ENCODE data around the gene MPP2. TPM values are rescaled to one million over a fixed set of nuclear protein-coding genes. Genes with fewer than 3 reads are reported as not detected.
"Not testable (repeated sequence)": the region's sequence is repeated elsewhere in the genome, so short reads cannot be mapped to it uniquely, and the experiment has no call there.

Gene MPP2
- polyA plus RNA-seq, 1 donor from 2014 or later = 25.5 TPM

GRCh38 chr17:43871946-43872690 is 35.2 kb downstream of the MPP2 start:
- TF ChIP-seq MXI1 (conservative IDR thresholded peaks at IDR 0.05; ENCODE audit: poor library complexity, severe bottlenecking) (no peak), EZH2 (IDR thresholded peaks at IDR 0.05; ENCODE audit: borderline replicate concordance, insufficient read depth, low read length, poor library complexity, severe bottlenecking) (no peak), RAD21 (conservative IDR thresholded peaks at IDR 0.05) (no peak), SMC3 (conservative IDR thresholded peaks at IDR 0.05; ENCODE audit: poor library complexity) (no peak), EP300 (conservative IDR thresholded peaks at IDR 0.05; ENCODE audit: poor library complexity, severe bottlenecking) (no peak), TAF1 (IDR thresholded peaks at IDR 0.05; ENCODE audit: low read depth) (no peak), CTCF (IDR thresholded peaks at IDR 0.05; ENCODE audit: poor library complexity, severe bottlenecking) (no peak), POLR2AphosphoS5 (IDR thresholded peaks at IDR 0.05) (no peak)
- TF ChIP-seq, protein P1, sequence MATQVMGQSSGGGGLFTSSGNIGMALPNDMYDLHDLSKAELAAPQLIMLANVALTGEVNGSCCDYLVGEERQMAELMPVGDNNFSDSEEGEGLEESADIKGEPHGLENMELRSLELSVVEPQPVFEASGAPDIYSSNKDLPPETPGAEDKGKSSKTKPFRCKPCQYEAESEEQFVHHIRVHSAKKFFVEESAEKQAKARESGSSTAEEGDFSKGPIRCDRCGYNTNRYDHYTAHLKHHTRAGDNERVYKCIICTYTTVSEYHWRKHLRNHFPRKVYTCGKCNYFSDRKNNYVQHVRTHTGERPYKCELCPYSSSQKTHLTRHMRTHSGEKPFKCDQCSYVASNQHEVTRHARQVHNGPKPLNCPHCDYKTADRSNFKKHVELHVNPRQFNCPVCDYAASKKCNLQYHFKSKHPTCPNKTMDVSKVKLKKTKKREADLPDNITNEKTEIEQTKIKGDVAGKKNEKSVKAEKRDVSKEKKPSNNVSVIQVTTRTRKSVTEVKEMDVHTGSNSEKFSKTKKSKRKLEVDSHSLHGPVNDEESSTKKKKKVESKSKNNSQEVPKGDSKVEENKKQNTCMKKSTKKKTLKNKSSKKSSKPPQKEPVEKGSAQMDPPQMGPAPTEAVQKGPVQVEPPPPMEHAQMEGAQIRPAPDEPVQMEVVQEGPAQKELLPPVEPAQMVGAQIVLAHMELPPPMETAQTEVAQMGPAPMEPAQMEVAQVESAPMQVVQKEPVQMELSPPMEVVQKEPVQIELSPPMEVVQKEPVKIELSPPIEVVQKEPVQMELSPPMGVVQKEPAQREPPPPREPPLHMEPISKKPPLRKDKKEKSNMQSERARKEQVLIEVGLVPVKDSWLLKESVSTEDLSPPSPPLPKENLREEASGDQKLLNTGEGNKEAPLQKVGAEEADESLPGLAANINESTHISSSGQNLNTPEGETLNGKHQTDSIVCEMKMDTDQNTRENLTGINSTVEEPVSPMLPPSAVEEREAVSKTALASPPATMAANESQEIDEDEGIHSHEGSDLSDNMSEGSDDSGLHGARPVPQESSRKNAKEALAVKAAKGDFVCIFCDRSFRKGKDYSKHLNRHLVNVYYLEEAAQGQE (IDR thresholded peaks at IDR 0.05; ENCODE audit: borderline replicate concordance) = no peak
- no peak overlapping the region for H3K9ac ChIP-seq (ENCODE audit: low read length)
- H3K27ac ChIP-seq (ENCODE audit: low read length) = no peak overlapping the region
- no peaks in the 10 kb centered on the region for H3K36me3 ChIP-seq (ENCODE audit: insufficient read depth, low read length)
- no peak overlapping the region for H3K4me3 ChIP-seq (ENCODE audit: low read length)
- H3K9me2 ChIP-seq (ENCODE audit: insufficient read depth, low read length) = no peaks in the 10 kb centered on the region
- no peaks in the 10 kb centered on the region for H4K20me1 ChIP-seq (ENCODE audit: insufficient read depth)
- H3K9me3 ChIP-seq (ENCODE audit: low read length) = no peaks in the 10 kb centered on the region
- H2AFZ ChIP-seq (ENCODE audit: low read depth, low read length) = no peak overlapping the region
- no peak overlapping the region for H3K4me2 ChIP-seq (ENCODE audit: low read length)
- H3K79me2 ChIP-seq (replicated peaks; ENCODE audit: insufficient read depth, low read length) = no peaks in the 10 kb centered on the region
- no peaks in the 10 kb centered on the region for H3F3A ChIP-seq (ENCODE audit: insufficient read depth, low read length, poor library complexity, severe bottlenecking)
- no peaks in the 10 kb centered on the region for H3K27me3 ChIP-seq (ENCODE audit: insufficient read depth, low read depth, low read length)

- H3K4me3 ChIP-seq (ENCODE audit: low read length); H3K79me2 ChIP-seq (replicated peaks; ENCODE audit: insufficient read depth, low read length); H3K27ac ChIP-seq (ENCODE audit: low read length); H3K36me3 ChIP-seq (ENCODE audit: insufficient read depth, low read length); H3K9me2 ChIP-seq (ENCODE audit: insufficient read depth, low read length); H3K9me3 ChIP-seq (ENCODE audit: low read length); H2AFZ ChIP-seq (ENCODE audit: low read depth, low read length); H3K4me2 ChIP-seq (ENCODE audit: low read length); H3K27me3 ChIP-seq (ENCODE audit: insufficient read depth, low read depth, low read length); H4K20me1 ChIP-seq (ENCODE audit: insufficient read depth); H3K9ac ChIP-seq (ENCODE audit: low read length); H3F3A ChIP-seq (ENCODE audit: insufficient read depth, low read length, poor library complexity, severe bottlenecking): not testable (repeated sequence)
These were observed 38.3 kb downstream of the MPP2 start for GRCh38 chr17:43869031-43869430.
